Stimulated activated memory B cell treated with anti-CD40 and anti-IgM and Interleukin-4, amounts not matched to agents 10 μg/mL and 1 μg/mL and 100 μg/mL, for 72 hours (primary cell): ENCODE results near the gene CFD.
A peak's percentile ranks its signal among the peaks of the same experiment; 100 is the strongest.

Source experiments
- ATAC-seq: fragments of 150-1000 bp; cut with Tn5 transposase; 2 replicates; pipeline ENCODE4 v1.10.0; 2021
- H3K27ac Mint-ChIP-seq: one replicate; pipeline ENCODE4 v1.8.0; 2022; ENCODE audit warnings: mild to moderate bottlenecking, mixed read lengths
- H3K27me3 Mint-ChIP-seq: one replicate; pipeline ENCODE4 v1.8.0; 2022; ENCODE audit warnings: mixed read lengths
- H3K36me3 Mint-ChIP-seq: one replicate; pipeline ENCODE4 v1.8.0; 2022; ENCODE audit warnings: mixed read lengths
- H3K4me1 Mint-ChIP-seq: one replicate; pipeline ENCODE4 v1.8.0; 2022; ENCODE audit warnings: mixed read lengths
- H3K4me3 Mint-ChIP-seq: one replicate; pipeline ENCODE4 v1.8.0; 2022; ENCODE audit warnings: mild to moderate bottlenecking, moderate library complexity, mixed read lengths
- H3K9me3 Mint-ChIP-seq: one replicate; pipeline ENCODE4 v1.8.0; 2022; ENCODE audit warnings: mixed read lengths

CFD gene

GRCh38 chr19:898663-899062 is 39.2 kb downstream of the CFD start:
- no peaks in the 10 kb centered on the region for H3K27me3 Mint-ChIP-seq
- H3K4me3 Mint-ChIP-seq = no peak overlapping the region
- ATAC-seq = peak; percentile 57
- H3K4me1 Mint-ChIP-seq = peaks cover 29% of the 10 kb centered on the region
- peak overlapping the region; percentile 4 for H3K27ac Mint-ChIP-seq
- H3K36me3 Mint-ChIP-seq = peaks cover 31% of the 10 kb centered on the region
- H3K9me3 Mint-ChIP-seq = no peaks in the 10 kb centered on the region

DNA sequence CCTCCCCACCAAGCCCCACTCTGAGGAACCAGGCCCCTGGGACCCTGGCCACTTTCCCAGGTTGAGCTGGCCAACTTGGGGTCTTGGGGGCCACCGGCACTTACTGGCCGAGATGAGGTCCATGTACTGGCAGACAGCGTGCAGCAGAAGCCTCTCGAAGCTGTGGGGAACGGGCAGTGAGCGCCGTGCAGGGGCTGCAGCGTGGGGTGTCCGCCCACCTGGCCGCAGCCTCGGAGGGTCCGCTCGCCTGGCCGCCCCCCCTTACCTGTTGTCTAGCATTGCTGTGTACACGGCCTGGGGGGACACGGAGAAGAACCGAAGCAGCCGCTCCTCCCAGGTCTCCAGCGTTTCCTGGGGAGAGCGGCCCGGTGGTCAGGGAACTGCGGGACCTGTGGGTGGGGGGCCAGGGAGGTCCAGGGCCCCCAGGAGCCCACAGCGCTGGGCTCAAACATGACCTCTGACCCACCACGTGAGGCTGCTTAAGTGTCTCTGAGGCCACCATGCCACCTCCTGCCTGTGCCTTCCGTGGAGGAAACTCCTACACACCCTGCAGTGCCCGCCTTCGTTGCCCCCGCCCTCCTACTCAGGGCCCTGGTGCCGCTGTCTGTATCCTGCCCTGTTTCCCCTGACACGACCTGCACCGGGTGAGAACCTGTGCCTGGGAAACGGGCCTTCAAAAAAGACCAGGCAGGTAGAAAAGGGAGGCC is 40.0 kb downstream of the CFD start:
- no peak overlapping the region for H3K27ac Mint-ChIP-seq
- no peaks in the 10 kb centered on the region for H3K9me3 Mint-ChIP-seq
- H3K4me3 Mint-ChIP-seq = no peak overlapping the region
- no peak for ATAC-seq
- H3K36me3 Mint-ChIP-seq = peaks cover 37% of the 10 kb centered on the region
- peaks cover 35% of the 10 kb centered on the region for H3K4me1 Mint-ChIP-seq
- no peaks in the 10 kb centered on the region for H3K27me3 Mint-ChIP-seq

GRCh38 chr19:900043-900301 is 40.5 kb downstream of the CFD start:
- no peaks in the 10 kb centered on the region for H3K9me3 Mint-ChIP-seq
- ATAC-seq = no peak
- H3K27me3 Mint-ChIP-seq = no peaks in the 10 kb centered on the region
- no peak overlapping the region for H3K4me3 Mint-ChIP-seq
- peaks cover 38% of the 10 kb centered on the region for H3K36me3 Mint-ChIP-seq
- H3K4me1 Mint-ChIP-seq = peaks cover 36% of the 10 kb centered on the region
- no peak overlapping the region for H3K27ac Mint-ChIP-seq

DNA sequence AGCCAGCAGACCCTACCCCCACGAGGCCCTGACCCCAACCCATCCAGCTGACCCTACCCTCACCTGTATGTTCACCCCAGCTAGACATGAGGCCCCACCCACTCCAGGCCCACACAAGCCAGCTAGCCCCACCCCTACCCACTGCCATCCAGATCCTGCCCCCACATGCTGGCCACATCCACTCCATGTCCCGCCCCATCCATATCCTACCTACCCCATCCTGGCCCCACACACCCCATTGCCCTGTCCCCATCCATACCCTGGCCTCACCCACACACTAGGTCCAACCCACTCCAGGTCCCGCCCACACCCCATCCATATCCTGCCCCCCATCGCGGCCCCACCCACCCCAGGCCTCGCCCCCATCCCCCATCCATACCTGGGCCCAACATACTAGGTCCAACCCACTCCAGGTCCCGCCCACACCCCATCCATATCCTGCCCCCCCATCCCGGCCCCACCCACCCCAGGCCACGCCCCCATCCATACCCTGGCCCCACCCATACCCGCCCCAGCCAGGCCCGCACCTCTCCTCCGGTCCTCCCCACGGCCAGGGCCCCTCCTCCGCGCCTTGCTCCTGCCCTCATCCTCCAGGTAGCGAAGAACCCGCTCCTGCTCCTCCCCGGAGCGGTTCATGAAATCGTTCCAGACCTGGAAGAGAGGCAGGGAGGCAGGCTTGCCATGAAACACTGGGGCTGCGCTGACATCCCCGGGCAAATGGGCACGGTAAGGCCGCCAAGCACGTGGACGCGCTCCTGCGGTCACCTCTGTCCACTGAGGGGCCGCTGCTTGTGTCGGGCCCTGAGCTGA is 41.0 kb downstream of the CFD start:
- H3K4me1 Mint-ChIP-seq = peaks cover 39% of the 10 kb centered on the region
- peak; percentile 55 for ATAC-seq
- H3K27me3 Mint-ChIP-seq = no peaks in the 10 kb centered on the region
- H3K9me3 Mint-ChIP-seq = no peaks in the 10 kb centered on the region
- peaks cover 38% of the 10 kb centered on the region for H3K36me3 Mint-ChIP-seq
- H3K4me3 Mint-ChIP-seq = no peak overlapping the region
- no peak overlapping the region for H3K27ac Mint-ChIP-seq

DNA sequence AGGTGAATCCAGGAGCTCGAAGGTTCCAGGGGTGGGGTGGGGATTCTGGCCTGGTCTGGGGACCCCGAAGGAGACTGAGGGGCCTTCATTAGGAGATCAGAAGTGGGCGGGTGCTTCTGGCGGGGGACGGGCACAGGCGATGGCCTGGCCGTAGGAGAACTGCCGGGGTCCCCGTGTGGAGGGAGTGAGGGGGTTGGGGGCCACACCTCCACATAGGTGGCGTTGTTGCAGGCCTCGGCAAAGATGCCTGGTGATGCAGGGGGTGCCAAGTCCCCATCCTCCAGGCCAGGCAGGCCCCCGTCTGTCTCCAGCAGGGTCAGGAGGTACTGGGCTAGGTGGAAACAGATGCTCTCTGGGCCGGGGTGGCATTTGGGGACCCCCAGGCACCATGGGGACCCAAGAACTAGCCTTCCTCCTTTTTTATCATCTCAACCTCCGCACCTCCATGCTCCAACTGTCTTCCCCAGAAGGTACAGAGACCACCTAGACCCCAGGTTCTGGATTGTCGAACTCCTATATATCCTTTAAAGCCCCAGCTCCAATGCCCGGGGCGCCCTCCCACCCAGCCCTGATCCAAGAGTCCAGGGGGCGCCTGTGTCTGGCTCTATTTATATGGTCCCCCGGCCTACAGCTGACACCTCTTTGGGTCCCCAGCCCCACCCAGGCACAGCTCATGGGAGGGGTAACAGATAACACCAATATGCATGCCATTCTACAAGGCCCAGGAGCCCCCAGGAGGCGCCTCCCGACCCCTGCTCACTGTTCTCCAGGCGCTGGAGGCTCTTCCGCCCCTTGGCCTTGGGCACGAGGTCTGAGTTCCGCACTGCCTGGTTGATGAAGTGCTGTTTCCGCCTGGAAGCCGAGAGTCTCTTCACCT is 42.0 kb downstream of the CFD start:
- no peak for ATAC-seq
- Mint-ChIP-seq H3K27ac (no peak overlapping the region), H3K36me3 (peaks cover 35% of the 10 kb centered on the region), H3K27me3 (no peaks in the 10 kb centered on the region), H3K4me1 (peaks cover 43% of the 10 kb centered on the region), H3K9me3 (no peaks in the 10 kb centered on the region), H3K4me3 (no peak overlapping the region)

GRCh38 chr19:902093-902370 is 42.6 kb downstream of the CFD start:
- Mint-ChIP-seq H3K36me3 (peaks cover 33% of the 10 kb centered on the region), H3K27me3 (no peaks in the 10 kb centered on the region), H3K4me3 (no peak overlapping the region), H3K4me1 (peaks cover 45% of the 10 kb centered on the region), H3K9me3 (no peaks in the 10 kb centered on the region), H3K27ac (no peak overlapping the region)
- no peak for ATAC-seq

DNA sequence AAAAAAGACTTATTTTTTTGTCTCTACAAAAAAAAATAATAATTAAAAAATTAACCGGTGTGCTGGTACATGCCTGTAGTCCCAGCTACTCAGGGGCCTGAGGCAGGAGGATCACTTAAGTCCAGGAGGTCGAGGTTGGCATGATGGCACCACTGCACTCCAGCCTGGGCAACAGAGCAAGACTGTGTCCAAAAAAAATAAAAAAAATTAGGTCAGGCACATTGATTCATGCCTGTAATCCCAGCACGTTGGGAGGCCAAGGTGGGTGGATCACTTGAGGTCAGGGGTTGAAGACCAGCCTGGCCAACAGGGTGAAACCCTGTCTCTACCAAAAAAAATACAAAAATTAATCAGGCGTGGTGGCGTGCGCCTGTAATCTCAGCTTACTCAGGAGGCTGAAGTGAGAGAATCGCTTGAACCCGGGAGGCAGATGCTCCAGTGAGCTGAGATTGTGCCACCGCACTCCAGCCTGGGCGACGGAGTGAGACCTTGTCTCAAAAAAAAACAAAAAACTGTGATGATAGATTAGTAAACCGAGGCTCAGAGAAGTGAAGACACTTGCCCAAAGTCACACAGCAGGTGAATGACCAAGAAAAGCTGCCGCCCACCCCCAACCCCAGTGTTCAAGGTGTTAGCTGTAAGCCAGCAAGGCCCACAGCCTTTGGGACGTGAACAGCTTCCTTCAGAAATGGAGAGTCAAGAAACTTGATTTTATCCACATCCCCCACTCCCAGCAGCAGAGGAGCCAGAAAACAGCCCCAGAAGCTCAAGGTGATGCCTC is 43.2 kb downstream of the CFD start:
- Mint-ChIP-seq H3K27me3 (no peaks in the 10 kb centered on the region), H3K36me3 (peaks cover 30% of the 10 kb centered on the region), H3K4me3 (no peak overlapping the region), H3K27ac (no peak overlapping the region), H3K4me1 (peaks cover 51% of the 10 kb centered on the region), H3K9me3 (no peaks in the 10 kb centered on the region)
- ATAC-seq = no peak

- ATAC-seq = no peak
- Mint-ChIP-seq H3K27ac (no peak overlapping the region), H3K4me1 (peaks cover 57% of the 10 kb centered on the region), H3K36me3 (peaks cover 30% of the 10 kb centered on the region), H3K9me3 (no peaks in the 10 kb centered on the region), H3K27me3 (no peaks in the 10 kb centered on the region), H3K4me3 (no peak overlapping the region)
Observed at GRCh38 chr19:903266-903797, 43.9 kb downstream of the CFD start.

DNA sequence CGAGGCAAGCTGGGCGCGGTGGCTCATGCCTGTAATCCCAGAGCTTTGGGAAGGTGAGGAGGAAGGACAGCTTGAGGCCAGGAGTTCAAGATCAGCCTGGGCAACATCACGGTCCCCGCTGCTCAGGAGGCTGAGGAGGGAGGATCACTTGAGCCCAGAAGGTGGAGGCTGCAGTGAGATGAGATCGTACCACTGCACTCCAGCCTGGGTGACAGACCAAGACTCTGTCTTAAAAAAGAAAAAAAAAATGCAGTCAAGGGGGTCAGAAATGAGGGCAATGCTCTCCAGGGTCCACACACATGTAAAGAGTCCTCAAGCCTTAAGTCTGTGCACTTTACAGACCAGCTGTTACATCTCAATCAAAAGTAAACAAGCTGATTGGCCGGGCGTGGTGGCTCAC is 45.1 kb downstream of the CFD start:
- Mint-ChIP-seq H3K4me1 (peaks cover 69% of the 10 kb centered on the region), H3K27ac (no peak overlapping the region), H3K36me3 (peaks cover 27% of the 10 kb centered on the region), H3K9me3 (no peaks in the 10 kb centered on the region), H3K4me3 (no peak overlapping the region), H3K27me3 (no peaks in the 10 kb centered on the region)
- no peak for ATAC-seq

- peaks cover 67% of the 10 kb centered on the region for H3K4me1 Mint-ChIP-seq
Observed at GRCh38 chr19:906480-906879, 47.0 kb downstream of the CFD start.

GRCh38 chr19:907183-907853 is 47.9 kb downstream of the CFD start:
- no peaks in the 10 kb centered on the region for H3K9me3 Mint-ChIP-seq
- H3K27ac Mint-ChIP-seq = peak overlapping the region; percentile 97
- peaks cover 67% of the 10 kb centered on the region for H3K4me1 Mint-ChIP-seq
- peak; percentile 68 for ATAC-seq
- peak overlapping the region; percentile 66 for H3K4me3 Mint-ChIP-seq
- no peaks in the 10 kb centered on the region for H3K27me3 Mint-ChIP-seq
- peaks cover 20% of the 10 kb centered on the region for H3K36me3 Mint-ChIP-seq

More at GRCh38 chr19:906480-906879, 47.0 kb downstream of the CFD start:
- Mint-ChIP-seq H3K9me3 (no peaks in the 10 kb centered on the region), H3K4me3 (peak overlapping the region; percentile 66), H3K36me3 (peaks cover 20% of the 10 kb centered on the region), H3K27me3 (no peaks in the 10 kb centered on the region), H3K27ac (peak overlapping the region; percentile 97)
- ATAC-seq = peak; percentile 1

- H3K36me3 Mint-ChIP-seq = peaks cover 16% of the 10 kb centered on the region
- H3K4me3 Mint-ChIP-seq = peak overlapping the region; percentile 65
- H3K27ac Mint-ChIP-seq = peak overlapping the region; percentile 92
- H3K27me3 Mint-ChIP-seq = no peaks in the 10 kb centered on the region
- ATAC-seq = no peak
- no peaks in the 10 kb centered on the region for H3K9me3 Mint-ChIP-seq
- peaks cover 47% of the 10 kb centered on the region for H3K4me1 Mint-ChIP-seq
Observed at GRCh38 chr19:911197-912033, 52.0 kb downstream of the CFD start.

- Mint-ChIP-seq H3K36me3 (peaks cover 13% of the 10 kb centered on the region), H3K27ac (peak overlapping the region; percentile 92), H3K27me3 (no peaks in the 10 kb centered on the region), H3K9me3 (no peaks in the 10 kb centered on the region), H3K4me1 (peaks cover 42% of the 10 kb centered on the region), H3K4me3 (peak overlapping the region; percentile 99)
- peak; percentile 4 for ATAC-seq
Observed at GRCh38 chr19:912181-913079, 53.0 kb downstream of the CFD start.
